Measurements from ENCODE around the gene TEDC1.

Gene TEDC1

DNA sequence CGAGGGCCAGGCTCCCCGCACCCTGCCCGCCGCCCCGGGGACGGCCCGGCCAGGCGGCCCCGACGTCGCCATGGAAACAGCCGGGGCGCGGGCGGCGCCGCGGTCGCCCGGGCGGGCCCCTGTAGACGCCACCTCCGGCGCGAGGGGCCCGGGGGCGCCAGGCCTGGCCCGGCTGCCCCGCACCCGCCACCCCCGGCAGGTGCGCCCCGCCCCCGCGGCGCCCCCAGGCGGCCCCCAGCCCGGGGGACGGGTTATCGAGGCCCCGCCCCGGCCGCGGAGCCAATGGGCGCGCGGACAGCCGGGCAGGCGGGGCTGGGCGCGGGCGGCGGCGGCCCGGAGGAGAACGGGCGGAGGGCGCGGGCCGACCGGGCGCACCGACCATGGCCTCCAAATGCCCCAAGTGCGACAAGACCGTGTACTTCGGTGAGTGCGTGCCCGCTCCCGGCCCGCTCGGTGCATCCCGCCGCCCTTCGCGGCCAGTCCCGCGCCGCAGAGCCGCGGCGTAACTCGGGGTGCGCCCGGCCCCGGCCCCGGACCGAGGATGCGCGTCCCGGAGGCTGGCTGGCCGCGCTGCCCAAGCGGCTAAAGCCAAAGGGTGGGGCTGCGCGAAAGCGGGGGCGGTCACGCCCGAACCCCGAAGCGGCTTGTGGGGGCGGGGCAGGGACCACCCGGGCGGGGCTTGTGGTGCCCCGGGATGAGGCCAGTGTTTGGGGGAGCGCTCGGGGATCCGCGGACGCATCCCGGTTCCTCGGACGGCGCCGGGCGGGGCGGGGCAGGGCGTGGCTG is 16.4 kb upstream of the TEDC1 start, which contains the start of gene CRIP2:
TSS of gene CRIP2 (plus strand) at position 339 of the 786 bp plus-strand sequence. CDS start at position 381, 42 bp downstream.
- DNase-seq, result no peak

DNA sequence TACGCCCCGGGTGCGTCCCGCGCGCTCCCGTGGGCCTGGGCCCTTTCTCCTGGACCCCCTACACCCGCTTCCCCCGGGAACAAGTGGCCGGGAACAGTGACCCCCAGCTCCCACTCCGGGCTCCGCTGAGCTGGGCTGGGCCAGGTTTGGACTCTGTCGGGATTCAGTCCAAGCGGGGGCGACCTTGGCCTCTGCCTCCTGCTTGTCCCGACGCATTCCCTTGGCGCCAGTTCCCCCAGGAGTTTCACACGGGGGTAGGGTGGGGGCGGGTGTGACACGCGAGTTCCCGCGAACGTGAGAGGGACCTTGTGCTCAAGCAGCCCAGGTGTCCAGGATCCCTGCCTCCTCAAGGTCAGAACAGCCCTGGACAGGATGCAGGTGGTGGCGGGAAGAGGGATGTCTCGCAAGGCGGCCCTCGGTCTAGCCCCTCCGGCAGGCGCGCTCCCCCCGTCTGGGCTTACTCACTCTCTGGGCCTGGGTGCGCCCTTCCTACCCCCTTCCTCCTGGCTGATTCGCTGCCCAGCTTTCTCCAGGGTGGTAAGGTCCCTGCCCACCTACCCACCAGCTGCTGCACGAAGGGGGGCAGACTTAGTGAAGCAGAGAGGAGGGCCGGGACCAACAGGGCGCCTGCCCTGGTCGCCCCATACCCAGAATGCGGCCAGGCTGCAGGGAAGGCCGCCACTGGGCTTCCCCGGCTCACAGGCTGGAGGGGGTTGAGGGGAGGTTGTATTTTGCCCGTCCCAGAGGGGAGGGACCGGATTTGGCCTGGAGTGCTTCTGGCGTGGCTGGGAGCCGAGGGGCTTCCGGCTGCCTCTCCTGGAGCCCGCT is 15.6 kb upstream of the TEDC1 start:
- DNase-seq, result no peak

DNA sequence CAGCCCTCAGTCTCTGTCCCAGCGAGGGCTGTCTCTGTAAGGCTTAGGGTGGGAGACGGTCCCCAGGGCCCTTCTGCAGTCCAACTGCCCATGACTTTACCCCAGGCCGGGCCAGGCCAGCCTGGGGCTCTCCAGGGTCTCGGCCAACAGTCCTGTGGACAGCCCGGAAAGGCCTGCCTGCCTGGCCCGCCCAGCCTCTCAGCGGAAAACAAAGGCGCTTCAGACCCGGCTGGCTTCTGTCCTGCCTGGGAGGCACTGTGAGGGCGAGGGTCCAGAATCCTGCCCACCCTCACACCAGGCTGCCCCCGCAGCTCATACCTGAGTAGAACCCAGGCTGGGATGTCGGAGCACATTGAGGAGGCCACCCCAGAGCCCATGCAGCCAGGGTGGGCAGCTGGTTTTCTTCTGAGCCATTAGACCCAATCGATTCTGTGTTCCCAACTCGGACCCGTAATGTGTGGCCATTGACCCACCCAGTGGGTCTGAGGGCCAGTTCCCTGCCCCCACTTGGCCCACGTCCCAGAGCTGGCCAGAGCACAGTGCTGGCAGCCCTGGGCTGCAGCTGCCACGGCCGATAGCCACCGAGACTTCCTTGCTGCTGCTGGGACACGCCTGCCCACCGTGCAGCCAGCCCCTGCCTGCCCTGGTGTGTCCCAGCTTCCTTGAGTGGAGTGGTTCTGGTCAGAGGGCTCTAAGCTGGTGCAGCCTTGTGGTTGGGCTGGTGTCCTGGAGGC is 14.8 kb upstream of the TEDC1 start:
- peak; percentile 41 for DNase-seq

DNA sequence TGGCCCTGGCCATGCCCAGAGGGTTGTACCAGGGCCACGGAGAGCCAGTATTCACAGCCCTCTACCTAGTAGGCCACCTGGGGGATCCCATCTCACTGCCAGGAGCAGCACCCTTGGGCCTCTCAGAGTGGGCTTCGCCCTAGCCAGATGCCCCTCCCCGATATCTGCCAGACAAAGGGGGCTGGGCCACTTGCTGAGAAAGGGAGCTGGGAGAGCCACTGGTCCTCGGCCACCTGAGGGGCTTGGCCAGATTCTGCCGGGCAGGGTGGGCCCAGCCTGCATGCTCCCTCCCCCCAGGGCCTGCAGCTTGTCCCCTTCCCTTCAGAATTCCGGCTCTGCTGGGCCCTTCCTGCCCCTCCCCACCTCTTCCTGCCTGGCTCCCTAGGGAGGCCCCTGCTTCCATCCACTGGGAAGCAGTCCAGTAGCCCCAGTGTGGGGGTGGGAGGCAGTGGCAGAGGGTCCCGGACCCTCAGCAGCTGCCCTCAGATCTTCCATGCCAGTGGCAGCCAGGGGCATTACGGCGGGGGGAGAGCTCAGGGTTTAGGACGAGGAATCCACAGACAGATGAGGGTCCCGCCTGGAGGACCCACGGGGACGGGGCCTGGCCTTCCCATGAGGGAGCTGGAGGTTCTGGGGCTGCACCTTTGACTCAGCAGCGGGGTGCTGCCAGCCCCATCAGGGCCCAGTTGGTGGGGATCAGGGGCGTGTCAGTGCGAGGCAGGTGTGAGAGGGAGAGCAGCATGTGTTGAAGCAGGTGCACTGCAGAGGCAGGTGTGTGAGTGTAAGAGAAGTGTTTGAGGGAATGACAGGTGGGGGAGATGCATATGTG is 14.0 kb upstream of the TEDC1 start:
- DNase-seq, result no peak

DNA sequence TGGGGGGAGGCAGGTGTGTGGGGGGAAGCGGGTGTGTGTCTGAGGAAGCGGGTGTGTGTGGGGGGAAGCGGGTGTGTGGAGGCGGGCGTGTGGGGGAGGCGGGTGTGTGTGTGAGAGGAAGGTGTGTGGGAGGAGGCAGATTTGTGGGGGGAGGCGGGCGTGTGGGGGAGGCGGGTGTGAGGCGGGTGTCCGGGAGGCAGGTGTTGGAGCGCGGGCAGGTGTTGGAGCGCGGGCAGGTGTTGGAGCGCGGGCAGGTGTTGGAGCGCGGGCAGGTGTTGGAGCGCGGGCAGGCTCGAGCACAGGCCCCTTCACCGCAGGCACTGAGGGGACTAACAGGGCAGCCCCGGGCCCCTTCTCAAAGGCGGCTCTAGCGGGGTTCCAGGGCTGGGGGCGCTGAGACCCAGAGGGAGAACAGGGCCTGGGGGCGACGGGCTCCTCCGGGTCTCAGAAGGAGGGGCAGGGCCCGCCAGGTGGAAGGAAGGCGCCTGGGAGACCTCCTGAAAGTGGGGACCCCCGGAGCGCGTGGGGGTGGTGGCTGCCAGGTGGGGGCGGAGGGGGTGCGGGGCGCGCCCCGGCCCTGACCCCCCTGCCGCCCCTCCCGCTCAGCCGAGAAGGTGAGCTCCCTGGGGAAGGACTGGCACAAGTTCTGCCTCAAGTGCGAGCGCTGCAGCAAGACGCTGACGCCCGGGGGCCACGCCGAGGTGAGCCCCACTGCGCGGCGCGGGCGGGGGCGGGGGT is 13.2 kb upstream of the TEDC1 start:
- DNase-seq, result no peak

DNA sequence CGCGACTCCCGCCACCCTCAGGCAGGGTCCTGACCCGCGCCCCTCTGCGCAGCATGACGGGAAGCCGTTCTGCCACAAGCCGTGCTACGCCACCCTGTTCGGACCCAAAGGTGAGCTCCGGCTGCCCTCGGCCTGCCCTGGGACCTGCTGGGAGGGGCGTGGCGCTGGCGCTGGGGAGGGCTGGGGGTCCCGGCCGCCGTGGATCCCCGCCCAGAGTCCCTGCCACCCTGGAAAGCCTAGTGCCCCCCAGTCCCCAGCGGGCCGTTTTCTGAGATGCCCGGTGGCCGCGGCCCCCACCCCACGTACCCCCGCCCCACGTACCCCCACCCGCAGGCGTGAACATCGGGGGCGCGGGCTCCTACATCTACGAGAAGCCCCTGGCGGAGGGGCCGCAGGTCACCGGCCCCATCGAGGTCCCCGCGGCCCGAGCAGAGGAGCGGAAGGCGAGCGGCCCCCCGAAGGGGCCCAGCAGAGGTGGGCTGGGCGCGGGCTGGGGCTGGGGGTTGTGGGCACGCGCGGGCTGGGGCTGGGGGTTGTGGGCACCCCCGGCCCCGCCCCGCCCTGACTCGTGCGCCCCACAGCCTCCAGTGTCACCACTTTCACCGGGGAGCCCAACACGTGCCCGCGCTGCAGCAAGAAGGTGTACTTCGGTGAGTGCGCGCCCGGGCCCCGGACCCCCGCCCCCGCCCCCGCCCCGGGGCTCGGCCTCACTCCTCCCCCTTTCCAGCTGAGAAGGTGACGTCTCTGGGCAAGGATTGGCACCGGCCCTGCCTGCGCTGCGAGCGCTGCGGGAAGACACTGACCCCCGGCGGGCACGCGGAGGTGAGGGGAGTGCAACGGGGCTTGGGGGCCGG is 12.4 kb upstream of the TEDC1 start:
- no peak for DNase-seq

DNA sequence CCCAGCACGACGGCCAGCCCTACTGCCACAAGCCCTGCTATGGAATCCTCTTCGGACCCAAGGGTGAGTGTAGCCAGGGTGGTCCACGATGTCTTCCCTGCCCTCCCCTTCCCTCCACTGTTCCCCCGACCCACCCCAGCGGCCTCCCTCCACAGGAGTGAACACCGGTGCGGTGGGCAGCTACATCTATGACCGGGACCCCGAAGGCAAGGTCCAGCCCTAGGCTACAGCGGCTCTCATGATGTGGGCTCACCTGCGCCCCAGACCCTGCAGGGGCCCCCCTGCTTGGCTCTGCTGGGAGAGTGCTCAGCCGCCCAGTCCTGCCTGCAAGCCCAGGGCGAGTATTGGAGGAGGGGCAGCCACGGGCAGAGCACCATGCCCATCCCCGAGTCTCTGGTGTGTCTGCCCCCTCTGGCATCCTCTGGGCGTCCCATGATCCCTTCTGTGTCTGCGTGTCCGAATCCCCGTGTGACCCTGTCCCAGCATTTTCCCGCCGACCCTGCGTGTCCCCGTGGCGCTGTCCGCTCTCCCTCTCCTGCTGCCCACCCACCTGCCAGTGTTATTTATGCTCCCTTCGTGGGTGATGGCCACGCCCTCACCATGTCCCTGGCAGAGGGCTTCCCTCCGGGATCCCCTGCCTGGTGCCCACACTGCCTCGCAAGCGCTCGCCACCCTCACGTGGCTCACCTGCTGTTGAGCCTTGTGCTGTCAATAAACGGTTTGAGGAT is 11.5 kb upstream of the TEDC1 start:
- no peak for DNase-seq

DNA sequence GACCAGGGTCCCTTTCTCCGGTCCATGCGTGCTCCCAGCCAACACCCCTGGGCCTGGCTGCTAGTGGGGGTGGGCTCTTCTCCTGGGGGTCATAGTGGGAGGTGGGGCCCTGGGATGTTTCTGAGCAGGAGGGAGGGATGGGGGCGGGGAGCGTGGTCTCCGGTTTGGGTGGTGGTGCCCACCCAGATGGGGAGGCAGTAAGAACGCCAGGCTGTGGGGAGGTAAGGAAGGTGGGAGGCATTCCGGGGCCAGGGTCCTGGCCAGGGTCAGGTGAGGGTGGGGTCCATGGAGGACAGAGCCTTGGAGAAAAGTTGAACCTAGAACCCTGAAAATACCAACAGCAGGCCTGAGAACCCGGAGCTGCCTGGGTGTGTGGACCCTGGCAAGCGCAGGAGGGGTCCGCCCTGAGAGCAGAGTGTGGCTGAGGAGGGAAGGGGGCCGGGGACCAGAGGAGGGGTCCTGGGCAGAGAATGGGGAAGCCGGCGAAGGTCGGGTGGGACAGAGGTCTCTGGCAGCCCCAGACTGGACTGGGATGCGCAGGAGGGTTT is 10.8 kb upstream of the TEDC1 start:
- no peak for DNase-seq

DNA sequence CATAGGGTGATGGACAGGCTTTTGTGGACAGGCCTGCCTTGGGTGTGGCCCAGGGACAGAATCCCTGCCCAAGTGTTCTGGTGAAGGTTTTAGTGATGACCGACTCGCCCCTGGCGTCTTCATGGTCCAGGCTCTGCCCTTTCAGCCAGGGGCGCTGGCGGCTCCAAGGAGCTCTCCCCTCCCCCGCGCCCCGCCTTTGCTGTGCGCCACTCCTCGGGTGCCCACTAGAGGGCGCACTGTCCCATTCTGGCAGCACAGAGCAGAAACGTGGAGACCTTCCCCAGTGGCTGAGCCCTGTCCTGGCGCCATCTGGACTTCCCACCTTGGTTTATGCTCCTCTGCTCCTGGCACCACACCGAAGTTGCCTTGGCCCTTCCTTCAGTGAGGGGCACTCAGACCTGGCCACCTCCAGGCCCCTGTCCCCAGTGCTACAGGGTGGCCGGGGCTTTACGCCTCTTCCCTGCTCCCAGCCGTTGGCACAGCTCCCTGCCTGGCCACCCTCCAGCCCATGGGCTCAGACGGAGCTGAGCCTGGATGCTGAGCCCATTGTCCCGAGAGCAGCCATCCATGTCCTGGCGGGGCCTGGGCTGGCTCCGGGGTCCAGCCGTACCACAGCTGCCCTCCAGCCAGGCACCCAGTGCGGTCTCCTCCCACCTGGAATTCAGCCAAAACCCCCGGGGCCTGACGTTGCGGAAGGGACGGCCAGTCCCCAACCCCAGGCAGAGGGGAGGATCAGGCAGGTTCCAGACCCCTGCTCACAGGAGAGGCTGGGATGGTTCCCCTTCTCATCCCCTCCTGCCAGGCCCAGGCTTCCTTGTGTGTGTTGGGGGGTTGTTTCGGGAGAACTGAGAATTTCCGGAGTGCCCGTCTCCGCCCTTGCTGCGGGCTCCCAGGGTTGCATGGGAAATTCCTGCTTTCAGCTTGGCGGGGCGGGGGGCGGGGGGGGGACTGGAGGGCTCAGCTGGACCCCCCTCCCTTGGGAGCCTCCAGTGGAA is 9.9 kb upstream of the TEDC1 start:
- peak; percentile 80 for DNase-seq

DNA sequence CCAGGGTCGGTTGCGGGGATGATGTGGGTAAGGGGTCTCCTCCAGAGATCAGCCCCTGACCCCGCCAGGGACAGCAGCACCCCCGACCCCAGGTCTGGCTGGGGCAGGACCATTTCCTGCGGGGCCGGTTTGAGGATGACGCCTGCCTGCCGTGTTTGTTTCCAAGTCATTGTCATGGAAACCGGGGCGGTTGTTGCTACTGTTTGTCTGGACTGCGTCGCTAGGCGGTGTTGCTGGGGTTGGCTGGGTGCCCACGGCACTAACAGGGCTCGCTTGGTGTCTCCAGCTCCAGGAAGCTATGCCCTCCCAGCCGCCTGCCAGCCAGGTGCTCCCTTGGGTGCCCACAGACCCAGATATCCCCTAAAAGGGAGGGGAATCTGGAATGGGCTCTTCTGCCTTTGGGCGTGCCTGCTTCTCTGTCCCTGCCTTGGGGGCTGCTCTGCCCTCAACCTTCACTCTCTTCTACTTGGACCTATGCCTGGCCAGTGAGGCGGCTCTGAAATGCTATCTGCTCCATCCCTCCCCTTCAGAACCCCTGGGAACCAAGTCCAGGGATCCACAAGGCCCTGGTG is 9.1 kb upstream of the TEDC1 start:
- DNase-seq, result peak; percentile 84

DNA sequence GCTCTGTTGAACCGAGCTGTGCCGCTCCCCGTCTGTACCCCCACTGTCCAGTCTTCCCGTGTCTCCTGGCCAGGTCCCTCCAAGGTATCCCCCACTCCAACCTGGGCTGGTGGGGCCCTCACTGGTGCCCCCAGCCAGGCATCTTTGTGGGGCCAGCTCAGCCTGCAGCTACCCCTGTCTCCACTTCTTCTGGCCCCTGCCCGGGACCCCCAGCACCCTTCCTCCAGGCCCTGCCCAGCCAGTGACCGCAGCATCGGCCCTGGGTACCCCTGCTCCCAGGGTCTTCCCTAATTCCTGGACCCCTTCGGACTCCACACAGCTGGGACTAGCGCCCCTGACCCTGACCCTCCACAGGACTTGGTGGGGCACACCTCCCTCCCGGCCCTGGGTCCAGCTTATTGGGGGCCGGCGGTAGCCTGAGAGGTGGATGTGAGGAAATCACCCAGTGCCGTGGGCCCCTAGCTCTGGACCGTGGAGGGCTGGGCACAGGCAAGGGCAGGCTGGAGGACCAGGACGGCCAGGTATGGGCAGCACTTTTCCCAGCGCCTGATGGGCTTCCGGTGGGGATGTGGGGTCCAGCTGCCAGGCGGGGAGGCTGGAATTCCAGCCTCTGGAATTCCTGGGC is 8.4 kb upstream of the TEDC1 start:
- DNase-seq, result no peak

DNA sequence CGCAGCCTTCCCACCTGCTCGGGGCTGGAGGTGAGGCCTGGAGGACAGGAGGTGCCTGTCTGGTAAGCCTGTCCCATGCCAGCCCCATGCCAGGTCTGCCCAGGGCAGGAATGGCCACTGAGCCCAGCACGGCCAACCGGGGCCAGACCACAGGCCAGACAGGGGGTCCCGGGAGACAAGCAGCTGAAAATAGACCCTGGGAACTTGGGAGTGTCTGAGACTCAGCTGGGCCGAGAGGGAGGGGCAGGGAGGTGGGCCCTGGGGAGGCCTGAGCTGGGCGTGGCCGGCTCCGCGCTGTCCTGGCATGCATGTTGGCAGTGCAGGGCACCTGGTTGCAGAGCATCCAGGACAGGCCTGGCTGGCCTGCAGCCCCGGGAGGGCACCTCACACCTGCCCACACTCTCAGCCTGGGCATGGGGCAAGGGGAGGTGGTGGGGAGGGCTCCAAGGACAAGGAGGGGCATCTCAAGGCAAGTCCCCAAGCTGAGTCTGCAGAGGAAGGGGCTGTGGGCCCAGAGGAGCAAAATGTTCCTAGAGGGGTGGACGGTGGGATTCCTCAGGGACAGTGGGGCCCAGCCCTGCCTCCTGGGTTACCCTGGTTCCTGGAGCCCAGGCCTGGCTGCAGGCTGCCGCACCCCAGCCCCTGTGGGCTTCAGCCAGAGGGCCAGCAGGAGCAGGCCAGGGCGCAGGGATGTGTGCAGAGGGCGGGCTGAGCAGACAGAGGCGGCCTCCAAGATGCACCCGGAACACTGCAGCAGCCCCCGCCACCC is 7.6 kb upstream of the TEDC1 start:
- no peak for DNase-seq

DNA sequence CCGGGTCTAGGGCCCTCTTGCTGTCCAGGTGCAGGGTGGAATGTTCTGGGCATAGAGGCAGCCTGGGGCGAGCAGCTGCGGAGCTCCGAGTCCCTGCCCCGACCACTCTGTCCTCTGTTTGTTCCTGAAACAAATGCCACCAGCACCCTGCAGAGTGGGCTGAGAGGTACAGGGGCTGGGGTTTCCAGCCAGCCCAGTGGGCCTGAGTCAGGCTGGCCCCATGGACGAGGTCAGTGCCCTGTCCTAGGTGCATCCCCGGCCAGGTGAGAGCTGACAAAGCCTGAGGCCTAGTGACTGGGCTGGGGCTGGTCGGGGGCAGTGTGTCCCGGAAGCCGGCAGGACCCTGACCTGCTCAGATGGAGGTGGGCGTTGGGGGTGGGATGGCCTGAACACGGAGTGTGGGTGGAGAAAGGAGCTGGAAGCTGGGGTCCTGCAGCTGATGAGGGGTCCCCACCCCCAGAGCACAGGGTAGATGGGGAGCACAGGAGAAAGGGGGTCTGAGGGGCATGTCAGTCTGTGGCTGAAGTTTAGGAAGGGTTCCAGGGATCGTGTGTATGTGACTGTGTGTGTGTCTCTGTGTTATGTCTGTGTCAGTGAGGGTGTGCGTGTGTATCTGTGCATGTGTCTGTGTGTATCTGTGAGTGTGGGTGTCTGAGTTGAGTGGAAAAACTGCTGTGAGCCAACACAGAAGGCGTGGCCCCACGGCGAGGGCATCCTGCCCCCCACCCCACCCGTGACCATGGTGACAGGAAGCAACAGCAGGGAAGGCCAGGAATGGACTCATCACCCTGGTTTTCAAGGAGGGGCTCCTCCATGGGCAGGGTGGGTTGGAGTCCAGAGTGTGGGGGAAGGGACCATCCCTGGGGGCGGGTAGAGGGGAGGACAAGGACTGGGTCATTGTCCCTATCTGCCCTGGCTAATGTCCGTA is 6.7 kb upstream of the TEDC1 start:
- no peak for DNase-seq

DNA sequence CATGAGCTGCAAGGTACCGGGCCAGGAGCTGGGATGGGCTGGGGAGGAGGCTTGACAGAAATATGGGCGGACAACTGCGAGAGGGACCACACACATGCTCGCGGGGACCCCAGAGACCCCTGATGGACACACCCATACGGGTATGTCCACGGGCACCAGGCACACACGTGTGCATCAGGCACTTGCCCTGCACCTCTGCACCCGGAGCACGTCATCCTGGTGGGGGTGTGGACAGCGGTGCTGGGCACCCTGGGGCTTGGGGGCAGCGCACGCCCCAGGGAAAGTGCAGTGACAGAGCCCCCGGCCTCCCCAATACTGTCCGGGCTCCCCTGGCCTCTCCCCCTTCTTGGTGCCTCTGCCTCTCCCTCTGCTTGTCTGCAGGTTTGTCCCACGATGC is 6.1 kb upstream of the TEDC1 start:
- DNase-seq, result no peak

DNA sequence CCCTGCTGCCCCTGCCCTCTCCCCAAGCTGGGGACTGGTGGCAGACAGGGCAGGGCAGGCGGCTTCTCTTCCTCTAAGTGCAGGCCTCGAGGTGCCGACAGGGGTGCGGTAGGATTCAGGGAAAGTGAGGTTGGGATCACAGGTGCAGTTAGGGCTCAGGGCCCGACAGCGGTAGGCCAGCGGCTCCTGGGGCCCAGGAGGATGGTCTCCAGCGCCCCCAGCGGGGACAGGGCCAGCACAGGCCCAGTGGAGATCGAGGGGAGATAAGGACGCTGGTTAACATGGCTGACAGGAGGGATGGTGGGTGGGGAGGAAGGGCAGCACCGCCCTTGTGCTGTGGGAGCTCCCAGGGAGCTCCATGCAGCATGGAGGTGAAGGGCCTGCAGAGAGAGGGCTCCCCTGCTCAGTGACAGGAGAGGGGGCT is 5.3 kb upstream of the TEDC1 start:
- no peak for DNase-seq
